Testis (tissue), 2 donors: Measurements from ENCODE around the gene STARD13.

ENCODE experiments used
- CTCF ChIP-seq, 3 experiments: fragments of 450-650 bp in 2 of 3; fragments of 200-600 bp in 1 of 3; sonication (generic) in 1 of 3; IDR thresholded peaks; one replicate each; pipeline ENCODE4 v1.5.1; 2016 to 2019; ENCODE audit warnings: antibody characterized with exemption in 3 of 3, mild to moderate bottlenecking in 2 of 3, moderate library complexity in 1 of 3
- POLR2A ChIP-seq: fragments of 450-650 bp; IDR thresholded peaks from one replicate; pipeline ENCODE4 v1.6.1; 2017; ENCODE audit warnings: antibody characterized with exemption, mild to moderate bottlenecking, moderate library complexity

DNA sequence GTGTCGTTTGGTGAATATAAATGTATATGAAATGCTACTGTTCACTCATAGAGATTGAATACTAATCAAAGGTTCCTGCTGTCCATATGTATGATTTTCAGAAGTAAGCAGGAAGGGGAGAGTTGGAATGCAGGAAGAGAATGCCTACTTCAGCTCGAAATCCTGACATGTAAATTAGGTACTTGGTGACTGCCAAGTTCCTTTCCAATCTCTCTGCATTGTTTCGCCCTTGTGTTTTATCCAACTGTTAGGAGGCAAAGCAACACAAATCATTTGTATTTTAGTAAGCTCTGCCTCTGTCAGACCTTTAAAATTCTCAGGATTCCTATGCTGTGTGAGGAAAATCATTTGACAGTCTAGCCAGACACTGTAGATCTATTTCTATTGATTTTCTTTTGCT lies 9.0 kb downstream of the STARD13 start:
- no peak for TF ChIP-seq POLR2A
- TF ChIP-seq CTCF (IDR thresholded peaks at IDR 0.05): no peak
